ENCODE data around the gene ADAM12. TPM values are rescaled to one million over a fixed set of nuclear protein-coding genes. Genes with fewer than 3 reads are reported as not detected.
"Not testable (repeated sequence)": the region's sequence is repeated elsewhere in the genome, so short reads cannot be mapped to it uniquely, and the experiment has no call there.

The ADAM12 gene
- total RNA-seq, 2 donors from 2014 or later = 0.63 to 1.0 TPM

DNA sequence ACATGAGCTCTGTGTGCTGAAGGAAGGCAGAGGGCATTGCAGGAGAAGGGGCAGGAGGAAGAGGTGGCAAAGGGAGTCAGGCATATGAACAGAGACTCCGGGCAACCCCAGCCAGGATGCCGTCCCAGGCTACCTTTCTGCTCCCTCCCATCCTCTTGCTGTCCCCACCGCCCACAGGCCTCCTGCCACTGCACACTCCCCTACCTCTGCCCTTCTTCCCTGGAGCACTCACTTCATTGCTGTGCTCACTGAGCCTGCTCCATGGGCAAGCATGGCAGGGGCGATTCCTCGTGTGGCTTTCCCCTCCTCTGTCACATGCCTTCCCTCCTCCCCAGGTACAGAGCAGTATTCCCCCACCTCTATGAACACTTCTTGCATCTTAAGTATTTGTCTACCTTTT lies 398.5 kb downstream of the ADAM12 start:
- no peaks in the 10 kb centered on the region for H3K9me3 Mint-ChIP-seq
- H3K27ac Mint-ChIP-seq = no peak overlapping the region
- peaks cover 0 to 3% of the 10 kb centered on the region in 2 donors for H3K36me3 Mint-ChIP-seq (ENCODE audit: insufficient read depth in 2 of 2)
- no peaks in the 10 kb centered on the region for H3K4me1 Mint-ChIP-seq (ENCODE audit: low read depth)
- H3K4me3 Mint-ChIP-seq = no peak overlapping the region
- H3K27me3 Mint-ChIP-seq (ENCODE audit: low read depth) = no peaks in the 10 kb centered on the region
- DNase-seq = no peak
- ATAC-seq (replicated peaks in 1 of 2) = no peak

DNA sequence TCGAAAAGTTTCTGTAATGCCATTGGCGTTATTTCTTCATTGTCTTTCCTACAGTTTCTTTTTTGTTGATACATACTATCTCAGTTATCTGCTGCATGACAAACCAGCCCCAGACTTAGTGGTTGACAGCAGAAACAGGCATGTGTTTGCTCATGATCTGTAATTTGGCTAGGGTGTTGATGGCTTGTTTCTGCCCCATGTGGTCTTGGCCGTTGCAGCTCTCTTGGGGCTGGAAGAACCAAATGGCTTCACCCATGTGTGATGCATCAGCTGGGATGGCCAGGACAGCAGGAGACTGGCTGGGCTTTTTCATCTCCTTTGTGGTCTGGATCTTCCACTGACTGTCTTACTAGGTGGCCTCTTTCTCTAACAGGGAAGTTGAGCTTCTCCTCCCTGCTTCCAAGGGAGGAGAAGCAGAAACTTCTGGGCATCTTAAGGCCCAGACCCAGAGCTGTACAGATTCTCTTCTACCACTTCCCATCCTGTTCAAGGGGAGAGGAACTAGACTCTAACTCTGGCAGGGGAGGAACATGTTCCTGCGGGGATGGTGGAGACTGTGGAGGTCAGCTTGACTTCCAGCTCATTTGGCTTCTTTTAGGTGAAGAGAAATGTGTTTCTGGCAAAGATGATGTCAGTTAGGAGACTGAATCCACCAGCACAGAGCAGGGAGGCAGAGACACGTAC lies 402.6 kb downstream of the ADAM12 start:
- peaks cover 9% of the 10 kb centered on the region for H3K27me3 Mint-ChIP-seq (ENCODE audit: low read depth)
- no peak for ATAC-seq (replicated peaks in 1 of 2)
- H3K27ac Mint-ChIP-seq = no peak overlapping the region
- no peak overlapping the region for H3K4me3 Mint-ChIP-seq
- H3K9me3 Mint-ChIP-seq = no peaks in the 10 kb centered on the region
- no peaks in the 10 kb centered on the region for H3K4me1 Mint-ChIP-seq (ENCODE audit: low read depth)
- DNase-seq = no peak
- peaks cover 0 to 1% of the 10 kb centered on the region in 2 donors for H3K36me3 Mint-ChIP-seq (ENCODE audit: insufficient read depth in 2 of 2)

DNA sequence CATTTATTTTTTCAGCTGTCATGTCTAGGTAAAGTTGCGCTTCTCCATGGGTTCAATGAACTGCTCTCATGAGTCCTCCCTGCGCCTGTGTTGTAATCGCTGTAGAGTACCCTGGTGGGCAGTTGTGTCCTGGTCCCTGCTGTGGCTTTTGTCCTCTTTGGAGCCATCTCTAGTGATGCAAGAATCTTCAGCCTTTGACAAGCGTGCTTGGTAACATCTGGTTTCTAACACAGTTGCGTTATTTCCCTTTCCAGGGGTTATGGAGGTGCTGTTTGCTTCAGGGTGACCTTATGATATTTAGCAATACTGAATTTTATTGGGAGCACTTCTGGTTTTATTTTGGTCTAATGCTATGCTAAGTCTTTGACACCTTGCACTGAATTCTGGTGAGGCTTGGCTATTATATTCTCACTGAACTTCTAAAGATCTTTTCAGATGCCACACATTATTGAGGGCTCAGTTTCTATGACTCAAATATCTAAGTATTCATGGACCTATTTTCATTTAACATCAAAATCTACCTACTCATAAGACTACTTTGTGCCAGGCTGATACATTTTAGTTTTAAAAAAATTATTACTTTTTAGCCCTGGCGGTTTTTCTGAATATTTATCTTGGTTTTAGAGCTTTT lies 403.3 kb downstream of the ADAM12 start:
- no peak for ATAC-seq (replicated peaks in 1 of 2)

DNA sequence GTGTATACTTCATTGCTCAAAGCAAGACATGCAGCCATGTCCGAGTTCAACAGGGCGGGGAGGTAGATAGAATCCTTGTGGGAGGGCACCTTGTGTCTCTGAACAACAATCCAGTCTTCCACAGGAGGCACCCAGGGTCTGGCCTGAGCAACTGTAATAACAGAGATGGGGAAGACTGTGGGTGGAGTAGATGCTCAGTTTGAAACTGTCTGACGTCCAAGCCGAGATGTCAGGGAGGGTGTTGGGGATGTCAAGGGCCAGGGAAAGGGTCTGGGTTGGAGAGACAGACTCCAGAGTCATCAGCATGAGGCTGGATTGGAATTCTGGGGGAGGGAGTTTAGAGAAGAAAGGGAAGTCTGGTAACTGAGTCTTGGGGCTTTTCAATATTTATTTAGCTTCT lies 403.9 kb downstream of the ADAM12 start:
- Mint-ChIP-seq H3K27me3 (ENCODE audit: low read depth) (peaks cover 9% of the 10 kb centered on the region), H3K9me3 (no peaks in the 10 kb centered on the region), H3K4me3 (no peak overlapping the region), H3K36me3 (ENCODE audit: insufficient read depth in 2 of 2) (no peaks in the 10 kb centered on the region), H3K4me1 (ENCODE audit: low read depth) (no peaks in the 10 kb centered on the region), H3K27ac (no peak overlapping the region)
- no peak for DNase-seq
- no peak for ATAC-seq (replicated peaks in 1 of 2)

More for the DNA sequence above, 403.3 kb downstream of the ADAM12 start:
- Mint-ChIP-seq H3K27ac (no peak overlapping the region), H3K27me3 (ENCODE audit: low read depth) (peaks cover 9% of the 10 kb centered on the region), H3K4me1 (ENCODE audit: low read depth) (no peaks in the 10 kb centered on the region), H3K9me3 (no peaks in the 10 kb centered on the region), H3K36me3 (ENCODE audit: insufficient read depth in 2 of 2) (no peaks in the 10 kb centered on the region), H3K4me3 (no peak overlapping the region)
- DNase-seq = no peak

DNA sequence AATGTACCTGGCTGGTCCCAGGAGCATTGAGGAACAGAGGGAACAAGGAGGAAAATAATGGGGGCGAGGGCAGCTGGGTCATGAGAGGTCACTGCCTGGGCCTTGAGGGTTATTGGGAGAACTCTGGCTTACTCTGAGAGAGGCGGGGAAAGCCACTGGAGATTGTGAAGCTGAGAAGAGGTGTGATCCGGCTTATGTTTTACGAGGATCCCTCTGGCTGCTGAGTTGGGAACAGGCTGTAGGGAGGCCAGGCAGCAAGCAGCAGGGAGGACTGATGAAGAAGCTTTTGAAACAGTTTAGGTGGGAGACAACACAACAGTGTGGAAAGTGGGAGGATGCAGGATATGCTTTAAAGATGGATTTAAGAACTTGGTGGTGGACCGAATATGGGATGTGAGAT lies 404.6 kb downstream of the ADAM12 start:
- H3K4me3 Mint-ChIP-seq = no peak overlapping the region
- H3K4me1 Mint-ChIP-seq (ENCODE audit: low read depth) = no peaks in the 10 kb centered on the region
- no peak for DNase-seq
- H3K27ac Mint-ChIP-seq = no peak overlapping the region
- no peaks in the 10 kb centered on the region for H3K9me3 Mint-ChIP-seq
- peaks cover 9% of the 10 kb centered on the region for H3K27me3 Mint-ChIP-seq (ENCODE audit: low read depth)
- no peak for ATAC-seq (replicated peaks in 1 of 2)
- H3K36me3 Mint-ChIP-seq (ENCODE audit: insufficient read depth in 2 of 2) = no peaks in the 10 kb centered on the region

DNA sequence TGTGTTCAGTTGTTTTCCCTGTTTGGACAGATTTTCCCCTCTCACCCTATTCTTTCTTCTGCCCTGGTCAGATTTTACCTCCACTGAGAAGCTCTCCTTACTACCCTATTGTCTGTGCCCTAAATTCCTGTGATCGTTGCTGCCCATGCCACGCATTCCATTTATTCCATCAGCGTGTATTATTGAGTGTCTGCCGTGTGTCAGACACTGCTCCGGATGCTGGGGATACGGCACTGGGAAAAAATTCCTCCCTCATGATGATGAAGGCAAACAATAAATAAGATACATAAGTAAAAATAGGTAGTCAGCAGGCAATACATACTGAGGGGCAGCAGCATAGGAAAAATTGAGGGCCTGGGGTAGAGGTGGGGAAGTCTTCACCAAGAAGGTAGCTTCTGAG lies 405.1 kb downstream of the ADAM12 start:
- Mint-ChIP-seq H3K27ac (no peak overlapping the region), H3K4me3 (no peak overlapping the region)
- no peak for ATAC-seq (replicated peaks in 1 of 2)

DNA sequence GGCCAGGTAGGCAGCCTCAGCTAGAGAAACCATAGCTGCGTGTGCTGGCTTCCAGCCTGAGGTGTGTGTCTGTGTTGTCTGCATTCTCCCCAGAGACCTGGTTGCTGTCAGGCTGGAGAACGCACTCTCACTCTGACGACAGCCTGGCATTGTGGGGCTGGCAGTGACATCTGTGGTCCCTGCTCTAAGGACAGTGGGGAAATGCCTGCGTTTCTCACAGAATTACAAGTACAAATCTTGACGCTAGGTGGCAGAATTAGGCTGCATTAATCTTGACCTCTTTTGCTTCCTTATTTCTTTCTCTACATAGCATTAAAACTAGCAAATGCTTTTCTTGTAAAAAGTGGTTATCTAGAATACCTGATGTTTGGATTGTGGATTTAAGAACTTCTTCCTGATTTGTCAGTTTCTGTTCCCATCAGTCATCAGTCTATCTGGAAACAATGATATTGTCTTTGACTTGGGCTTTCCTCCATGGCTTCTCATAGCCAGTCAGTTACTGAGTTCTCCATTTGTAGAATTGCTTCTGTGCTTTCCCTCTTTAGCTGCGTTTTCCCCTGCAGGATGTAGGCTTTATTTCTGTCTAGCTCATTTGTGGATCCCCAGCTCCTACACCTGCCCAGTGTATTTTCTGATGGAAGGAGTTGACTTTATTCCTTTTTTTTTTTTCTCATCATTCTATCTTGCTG lies 405.9 kb downstream of the ADAM12 start:
- no peak overlapping the region for H3K27ac Mint-ChIP-seq
- H3K4me1 Mint-ChIP-seq (ENCODE audit: low read depth) = no peaks in the 10 kb centered on the region
- peaks cover 9% of the 10 kb centered on the region for H3K27me3 Mint-ChIP-seq (ENCODE audit: low read depth)
- ATAC-seq (replicated peaks in 1 of 2) (peak; percentile 51 to 56), DNase-seq (peak; percentile 7 to 43)
- H3K9me3 Mint-ChIP-seq = no peaks in the 10 kb centered on the region
- H3K36me3 Mint-ChIP-seq (ENCODE audit: insufficient read depth in 2 of 2) = no peaks in the 10 kb centered on the region
- no peak overlapping the region for H3K4me3 Mint-ChIP-seq

More for the DNA sequence above, 405.1 kb downstream of the ADAM12 start:
- H3K27me3 Mint-ChIP-seq (ENCODE audit: low read depth) = peaks cover 9% of the 10 kb centered on the region
- H3K36me3 Mint-ChIP-seq (ENCODE audit: insufficient read depth in 2 of 2) = no peaks in the 10 kb centered on the region
- no peaks in the 10 kb centered on the region for H3K4me1 Mint-ChIP-seq (ENCODE audit: low read depth)
- no peaks in the 10 kb centered on the region for H3K9me3 Mint-ChIP-seq
- DNase-seq = no peak

DNA sequence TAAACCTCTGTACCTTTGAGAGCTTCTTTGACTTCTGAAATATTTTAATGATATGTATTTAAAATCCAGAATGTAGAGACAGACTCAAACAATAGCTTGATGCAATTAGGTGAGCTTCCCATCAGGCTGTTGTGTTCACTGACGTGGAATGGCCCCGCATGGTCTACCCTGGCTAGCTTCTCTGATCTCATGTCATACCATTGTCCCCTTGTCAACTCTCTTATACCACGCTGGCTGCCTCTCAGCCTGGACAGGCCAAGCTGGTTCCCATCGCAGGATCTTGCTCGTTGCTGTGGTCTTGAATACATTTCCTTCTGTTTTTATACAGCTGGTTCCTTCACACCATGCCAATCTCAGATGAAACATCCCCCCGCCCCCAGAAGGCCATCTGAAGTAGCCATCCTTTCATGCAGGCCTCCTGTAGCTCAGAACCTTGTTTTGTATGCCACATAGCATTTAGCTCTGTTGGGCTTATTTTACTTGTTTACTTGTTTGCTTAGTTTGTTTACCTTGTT lies 407.7 kb downstream of the ADAM12 start:
- Mint-ChIP-seq H3K9me3 (no peaks in the 10 kb centered on the region), H3K4me1 (ENCODE audit: low read depth) (no peaks in the 10 kb centered on the region), H3K27me3 (ENCODE audit: low read depth) (peaks cover 9% of the 10 kb centered on the region), H3K36me3 (ENCODE audit: insufficient read depth in 2 of 2) (no peaks in the 10 kb centered on the region), H3K4me3 (no peak overlapping the region), H3K27ac (no peak overlapping the region)
- DNase-seq = no peak
- no peak for ATAC-seq (replicated peaks in 1 of 2)

DNA sequence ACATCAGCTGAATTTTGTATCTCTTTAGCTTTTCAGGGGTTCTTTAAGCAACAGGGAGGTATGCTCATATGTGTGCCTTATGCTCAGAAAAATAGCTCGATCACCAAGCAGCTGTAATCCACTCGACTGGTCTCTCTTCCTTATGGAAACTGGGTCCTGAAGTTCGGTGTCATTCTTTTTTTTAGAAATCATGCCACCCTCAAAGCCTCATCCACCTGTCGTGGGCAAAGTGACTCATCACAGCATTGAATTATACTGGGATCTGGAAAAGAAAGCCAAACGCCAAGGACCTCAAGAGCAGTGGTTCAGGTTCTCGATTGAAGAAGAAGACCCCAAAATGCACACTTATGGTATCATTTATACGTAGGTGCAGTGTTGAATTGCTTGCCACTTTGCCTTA lies 408.3 kb downstream of the ADAM12 start:
- DNase-seq (no peak), ATAC-seq (replicated peaks in 1 of 2) (no peak)
- H3K27me3 Mint-ChIP-seq (ENCODE audit: low read depth) = peaks cover 9% of the 10 kb centered on the region
- no peak overlapping the region for H3K27ac Mint-ChIP-seq
- H3K36me3 Mint-ChIP-seq (ENCODE audit: insufficient read depth in 2 of 2) = no peaks in the 10 kb centered on the region
- H3K4me1 Mint-ChIP-seq (ENCODE audit: low read depth) = no peaks in the 10 kb centered on the region
- H3K9me3 Mint-ChIP-seq = peaks cover 0 to under 1% of the 10 kb centered on the region in 2 donors
- no peak overlapping the region for H3K4me3 Mint-ChIP-seq

DNA sequence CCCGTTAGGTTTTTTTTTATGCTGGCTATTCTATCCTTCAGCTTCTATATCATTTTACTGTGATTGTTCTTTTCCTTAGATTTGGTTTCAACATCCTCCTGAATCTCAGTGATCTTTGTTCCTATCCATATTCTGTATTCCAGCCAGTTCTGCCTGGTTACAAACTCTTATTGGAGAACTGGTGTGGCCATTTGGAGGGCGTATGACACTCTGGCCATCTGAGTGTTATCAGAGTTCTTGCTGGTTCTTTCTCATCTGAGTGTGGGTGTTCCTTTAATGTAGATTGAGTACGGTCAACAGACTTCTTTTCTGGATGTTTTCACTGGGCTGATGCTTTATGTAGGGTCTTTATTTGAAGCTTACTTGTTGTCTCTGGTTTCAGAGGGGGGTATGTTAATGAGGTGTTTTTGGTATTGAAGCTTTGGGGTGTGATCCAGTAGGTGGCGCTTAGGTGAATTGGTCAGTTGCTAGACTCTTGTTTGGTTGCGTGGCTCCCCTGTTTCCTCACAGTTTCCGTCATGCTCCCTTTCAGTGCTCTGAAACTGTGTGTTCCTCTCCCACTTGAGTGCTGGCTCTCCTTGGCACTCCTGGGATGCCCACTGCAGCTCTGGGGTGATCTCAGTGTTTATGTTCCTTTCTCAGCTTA lies 411.2 kb downstream of the ADAM12 start:
- ATAC-seq (replicated peaks in 1 of 2) (no peak), DNase-seq (no peak)
- Mint-ChIP-seq H3K4me3 (no peak overlapping the region), H3K9me3 (peaks cover 0 to 1% of the 10 kb centered on the region in 2 donors), H3K36me3 (ENCODE audit: insufficient read depth in 2 of 2) (peaks cover 0 to 2% of the 10 kb centered on the region in 2 donors), H3K27me3 (ENCODE audit: low read depth) (no peaks in the 10 kb centered on the region), H3K27ac (no peak overlapping the region), H3K4me1 (ENCODE audit: low read depth) (no peaks in the 10 kb centered on the region)

DNA sequence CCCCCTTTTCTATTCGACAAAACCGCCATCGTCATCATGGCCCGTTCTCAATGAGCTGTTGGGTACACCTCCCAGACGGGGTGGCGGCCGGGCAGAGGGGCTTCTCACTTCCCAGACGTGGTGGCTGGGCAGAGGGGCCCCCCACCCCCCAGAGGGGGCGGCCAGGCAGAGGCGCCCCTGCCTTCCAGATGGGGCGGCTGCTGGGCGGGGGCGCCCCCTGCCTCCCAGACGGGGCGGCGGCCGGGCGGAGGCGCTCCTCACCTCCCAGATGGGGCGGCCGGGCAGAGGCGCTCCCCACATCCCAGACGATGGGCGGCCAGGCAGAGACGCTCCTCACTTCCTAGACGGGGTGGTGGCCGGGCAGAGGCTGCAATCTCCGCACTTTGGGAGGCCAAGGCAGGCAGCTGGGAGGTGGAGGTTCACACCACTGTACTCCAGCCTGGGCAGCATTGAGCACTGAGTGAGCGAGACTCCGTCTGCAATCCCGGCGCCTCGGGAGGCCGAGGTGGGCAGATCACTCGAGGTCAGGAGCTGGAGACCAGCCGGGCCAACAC lies 418.1 kb downstream of the ADAM12 start:
- H3K4me3 Mint-ChIP-seq; H3K4me1 Mint-ChIP-seq (ENCODE audit: low read depth); H3K27ac Mint-ChIP-seq; H3K9me3 Mint-ChIP-seq; H3K27me3 Mint-ChIP-seq (ENCODE audit: low read depth); DNase-seq; ATAC-seq (replicated peaks in 1 of 2); H3K36me3 Mint-ChIP-seq (ENCODE audit: insufficient read depth in 2 of 2): not testable (repeated sequence)

DNA sequence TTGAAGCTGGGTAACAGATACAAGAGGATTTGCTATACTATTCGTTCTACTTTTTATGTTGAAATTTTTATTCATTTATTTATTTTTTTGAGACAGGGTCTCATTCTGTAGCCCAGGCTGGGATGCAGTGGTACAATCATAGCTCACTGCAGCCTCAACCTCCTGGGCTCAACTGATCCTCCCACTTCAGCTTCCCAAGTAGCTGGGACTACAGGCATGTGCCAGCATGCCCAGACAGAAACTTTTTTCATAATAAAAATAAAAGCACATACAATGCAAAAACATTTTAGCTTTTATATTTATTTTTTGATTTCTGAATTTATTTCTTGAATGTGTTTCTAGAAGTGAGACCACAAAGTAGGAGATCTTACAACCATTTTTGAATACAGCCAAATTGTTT lies 420.7 kb downstream of the ADAM12 start:
- Mint-ChIP-seq H3K27me3 (ENCODE audit: low read depth) (peaks cover 7% of the 10 kb centered on the region), H3K9me3 (peaks cover 0 to 2% of the 10 kb centered on the region in 2 donors)

DNA sequence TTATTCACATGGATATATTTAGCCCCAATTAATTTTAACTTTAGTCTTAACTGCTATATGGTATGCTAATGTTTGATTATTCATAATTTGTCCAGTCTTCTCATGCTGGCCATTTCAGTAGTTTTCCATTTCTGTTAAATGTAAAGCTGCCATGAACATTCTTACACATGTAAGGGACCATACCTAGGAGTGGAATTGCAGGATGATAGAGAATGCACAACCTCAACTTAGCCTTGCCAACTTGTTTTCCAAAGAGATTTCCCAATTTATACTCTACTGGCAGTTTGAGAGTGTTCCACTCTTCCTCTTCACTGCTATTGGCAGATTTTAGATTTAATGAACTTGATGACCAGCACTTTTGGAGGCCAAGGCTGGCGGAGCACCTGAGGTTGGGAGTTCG lies 423.7 kb downstream of the ADAM12 start:
- Mint-ChIP-seq H3K27ac (no peak overlapping the region), H3K9me3 (no peaks in the 10 kb centered on the region), H3K36me3 (ENCODE audit: insufficient read depth in 2 of 2) (no peaks in the 10 kb centered on the region), H3K4me3 (no peak overlapping the region), H3K27me3 (ENCODE audit: low read depth) (peaks cover 7% of the 10 kb centered on the region), H3K4me1 (ENCODE audit: low read depth) (no peaks in the 10 kb centered on the region)
- no peak for ATAC-seq (replicated peaks in 1 of 2)
- no peak for DNase-seq

More for the DNA sequence above, 420.7 kb downstream of the ADAM12 start:
- Mint-ChIP-seq H3K36me3 (ENCODE audit: insufficient read depth in 2 of 2) (no peaks in the 10 kb centered on the region), H3K4me1 (ENCODE audit: low read depth) (no peaks in the 10 kb centered on the region), H3K4me3 (no peak overlapping the region), H3K27ac (no peak overlapping the region)
- ATAC-seq (replicated peaks in 1 of 2) (no peak), DNase-seq (no peak)

Measured in activated T-cell treated with anti-CD3 and anti-CD28 coated beads, Interleukin-2, amount 50 U/mL, for 72 hours (primary cell).